Stimulated activated CD8-positive, alpha-beta memory T cell treated with anti-CD3 and anti-CD28 coated beads, Interleukin-7, amount 100 ng/mL, for 24 hours (primary cell): ENCODE results near the gene C2orf76.

ENCODE experiments used
- DNase-seq: peaks from one replicate; pipeline ENCODE4 v3.0.0-alpha.2; 2020; ENCODE audit warnings: low read depth

Gene C2orf76

DNA sequence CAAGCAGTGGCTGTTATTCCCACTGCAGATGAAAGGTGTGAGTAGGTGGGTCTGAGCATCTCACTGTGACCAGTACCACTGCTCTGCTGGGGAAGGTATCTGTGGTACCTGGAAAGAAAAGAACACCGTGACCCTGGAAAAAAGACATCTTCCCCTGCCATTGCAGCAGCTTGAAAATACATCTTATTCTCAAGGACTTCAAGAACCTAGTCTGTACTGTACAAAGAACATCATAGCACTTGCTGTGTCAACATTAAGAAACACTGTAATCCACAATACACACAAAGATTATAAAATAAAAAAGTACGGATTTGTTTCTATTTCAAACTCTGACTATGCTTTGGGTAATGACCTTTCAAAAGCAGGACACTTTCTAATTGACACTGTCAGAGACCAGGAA lies 28.9 kb downstream of the C2orf76 start:
- DNase-seq: no peak

GRCh38 chr2:119333833-119334232 lies 32.8 kb downstream of the C2orf76 start:
- DNase-seq: no peak

DNA sequence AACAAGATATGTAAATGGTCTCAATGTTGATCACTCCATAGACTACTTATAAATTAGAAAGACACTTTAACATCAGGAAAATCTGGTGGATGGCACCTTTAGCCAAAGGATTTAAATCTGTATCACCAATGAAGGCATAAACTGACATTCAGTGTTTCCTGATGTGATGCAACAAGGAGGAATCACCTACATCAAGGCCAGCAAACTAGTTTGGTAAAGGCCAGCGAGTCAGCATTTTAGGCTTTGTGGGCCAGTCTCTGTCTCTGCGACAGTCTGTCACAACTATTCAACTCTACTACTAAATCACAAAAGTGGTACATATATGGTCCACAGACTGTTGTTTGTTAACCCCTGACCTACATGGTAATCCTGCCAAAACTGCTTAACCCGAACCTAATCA lies 33.3 kb downstream of the C2orf76 start:
- no peak for DNase-seq

GRCh38 chr2:119332953-119333352 lies 33.7 kb downstream of the C2orf76 start:
- no peak for DNase-seq

GRCh38 chr2:119327431-119327830 lies 39.2 kb downstream of the C2orf76 start:
- no peak for DNase-seq

- DNase-seq: no peak
Measured at GRCh38 chr2:119326938-119327337, 39.7 kb downstream of the C2orf76 start.

GRCh38 chr2:119324685-119325270 lies 41.9 kb downstream of the C2orf76 start:
- DNase-seq: no peak

GRCh38 chr2:119323459-119323858 lies 43.2 kb downstream of the C2orf76 start:
- no peak for DNase-seq

DNA sequence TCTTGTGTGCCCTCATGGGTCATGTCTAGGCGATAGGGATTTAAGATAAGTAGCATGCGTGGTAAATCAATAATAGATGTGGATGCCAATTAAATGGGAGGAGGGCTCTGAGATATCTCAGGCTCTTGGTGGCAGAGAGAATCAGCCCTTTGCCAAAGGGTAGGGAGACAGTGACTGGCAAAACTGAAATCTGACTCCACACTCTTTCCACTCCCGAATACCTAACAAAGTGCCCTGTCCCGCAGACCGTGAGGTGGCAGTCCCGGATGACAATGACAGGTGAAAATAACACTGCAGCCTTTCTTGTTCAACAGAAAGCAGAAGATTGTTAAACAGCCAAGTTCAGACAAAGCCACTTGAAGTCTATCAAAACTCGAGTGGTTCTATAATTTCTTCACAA lies 47.0 kb downstream of the C2orf76 start:
- DNase-seq: no peak

DNA sequence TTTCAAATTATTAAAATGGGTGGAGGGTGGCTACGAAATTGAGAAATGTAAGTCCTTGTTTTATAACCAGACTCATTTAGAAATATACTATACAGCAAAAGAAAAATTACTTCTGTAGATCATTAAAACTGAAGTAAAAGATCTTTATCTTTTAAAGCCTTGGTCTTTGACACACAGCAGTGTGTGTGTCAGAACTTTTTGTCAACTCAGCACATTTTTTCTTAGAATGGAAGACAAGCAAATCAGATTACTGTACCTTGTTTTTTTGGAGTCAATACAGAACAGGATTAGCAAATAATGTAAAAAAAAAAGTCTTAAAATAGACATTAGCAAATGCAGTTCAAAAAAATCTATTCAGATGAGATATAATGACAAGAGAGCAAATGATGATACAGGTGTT lies 49.1 kb downstream of the C2orf76 start:
- no peak for DNase-seq

DNA sequence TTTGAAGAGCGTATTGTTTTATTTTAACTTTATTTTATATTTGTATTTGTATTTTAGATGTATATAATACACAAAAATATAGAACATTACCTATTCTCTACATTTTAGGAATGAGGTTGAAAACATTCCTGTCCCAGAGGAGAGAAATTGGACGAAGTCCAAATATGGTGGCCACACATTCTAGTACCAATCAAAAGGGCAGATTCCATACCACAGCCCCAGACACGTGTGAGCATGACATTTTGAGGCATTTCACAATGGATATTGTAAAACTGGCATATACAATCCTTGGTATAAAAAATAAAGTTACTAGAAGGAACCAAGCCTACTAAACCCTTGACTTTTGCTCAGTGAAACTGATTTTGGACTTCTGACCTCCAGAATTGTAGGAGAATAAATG lies 50.6 kb downstream of the C2orf76 start:
- DNase-seq: no peak

DNA sequence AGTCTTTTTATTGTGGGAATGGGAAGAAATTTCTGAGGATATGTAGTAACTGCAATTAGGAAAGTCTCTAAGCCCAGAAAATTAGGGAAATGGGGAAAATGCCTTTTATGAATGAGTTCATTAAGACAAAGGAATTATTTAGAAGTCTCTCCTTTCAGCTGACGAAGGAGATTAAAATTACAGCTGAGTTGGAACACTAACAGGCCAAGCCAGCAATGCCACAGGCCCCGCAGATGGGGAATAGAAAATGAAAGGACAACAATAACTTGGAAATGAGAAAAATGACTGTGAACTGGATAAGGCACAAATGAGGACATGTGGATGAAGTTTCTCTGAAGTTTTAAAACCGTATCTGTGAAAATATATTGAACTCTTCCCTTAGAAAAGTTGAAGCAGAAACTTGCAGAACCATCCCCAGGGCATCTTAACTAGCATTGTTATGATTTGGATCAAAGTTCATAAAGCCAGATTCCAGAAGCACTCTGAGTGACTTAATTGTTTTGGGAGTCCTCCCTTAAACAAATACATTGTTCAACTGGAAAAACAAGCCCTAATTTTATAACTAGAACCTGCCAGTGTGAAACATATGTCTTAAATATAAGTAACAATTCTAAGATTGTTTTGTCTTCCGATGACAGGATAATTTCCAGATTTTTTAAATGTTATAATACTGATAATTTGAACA lies 51.3 kb downstream of the C2orf76 start:
- DNase-seq: no peak

DNA sequence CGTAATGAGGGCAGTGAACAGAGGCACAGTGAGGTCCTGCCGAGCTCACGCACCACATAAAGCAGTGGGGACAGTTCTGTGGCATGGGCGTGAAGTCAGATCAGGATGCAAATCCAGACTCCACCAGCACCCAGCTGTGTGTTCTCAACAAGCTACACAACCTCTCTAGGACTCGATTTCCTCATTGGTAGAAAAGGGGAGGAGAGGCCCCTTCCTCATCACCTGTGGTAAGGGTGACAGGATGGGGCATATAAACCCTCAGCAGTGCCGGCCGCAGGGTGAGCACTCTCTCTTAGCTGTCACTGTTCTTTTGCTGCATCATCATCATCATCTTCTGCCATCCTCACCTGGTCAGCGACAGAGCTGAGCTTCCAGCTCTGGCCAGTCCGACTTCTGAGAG lies 54.8 kb downstream of the C2orf76 start:
- no peak for DNase-seq

DNA sequence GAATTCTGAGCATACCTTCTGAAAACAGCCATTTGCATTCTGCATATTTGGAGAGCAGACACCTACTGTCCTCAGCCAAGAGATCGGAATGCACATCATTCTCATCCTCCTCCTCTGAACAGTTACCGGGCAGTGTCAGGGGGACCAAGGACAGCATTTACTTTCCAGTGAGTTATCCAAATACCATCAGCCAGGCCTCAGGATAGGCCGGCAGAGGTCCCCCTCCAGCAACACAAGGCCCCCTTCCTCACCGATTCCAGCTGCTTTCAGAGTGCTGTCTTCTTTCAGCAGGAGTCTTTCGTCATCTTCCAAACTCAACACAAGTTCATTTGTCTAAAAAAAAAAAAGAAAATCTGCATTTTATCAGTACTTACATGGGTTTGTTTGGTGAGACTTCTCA lies 55.3 kb downstream of the C2orf76 start:
- no peak for DNase-seq

DNA sequence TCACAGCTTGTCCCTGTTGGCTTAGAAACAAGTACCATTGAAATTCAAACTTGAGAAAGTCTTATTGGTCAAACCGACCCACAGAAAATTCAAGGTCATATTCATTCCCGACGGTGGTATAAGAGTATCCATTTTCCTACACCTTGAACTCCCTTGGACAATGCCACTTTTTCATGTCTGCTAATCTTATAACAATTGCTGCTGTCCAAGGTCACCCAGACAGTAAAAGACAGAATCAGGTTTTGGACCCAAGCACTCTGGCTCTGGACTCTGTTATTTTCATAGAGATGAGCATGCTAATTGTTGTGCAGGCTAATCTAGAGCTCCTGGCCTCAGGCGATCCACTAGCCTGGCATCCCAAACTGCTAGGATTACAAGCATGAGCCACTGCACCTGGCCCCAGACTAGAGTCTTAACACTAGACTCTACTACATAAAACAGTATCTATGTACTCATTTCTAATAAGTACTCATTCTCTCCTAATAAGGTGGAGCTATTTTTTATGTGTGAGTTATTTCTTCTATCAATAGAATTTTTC lies 57.8 kb downstream of the C2orf76 start:
- DNase-seq: no peak

DNA sequence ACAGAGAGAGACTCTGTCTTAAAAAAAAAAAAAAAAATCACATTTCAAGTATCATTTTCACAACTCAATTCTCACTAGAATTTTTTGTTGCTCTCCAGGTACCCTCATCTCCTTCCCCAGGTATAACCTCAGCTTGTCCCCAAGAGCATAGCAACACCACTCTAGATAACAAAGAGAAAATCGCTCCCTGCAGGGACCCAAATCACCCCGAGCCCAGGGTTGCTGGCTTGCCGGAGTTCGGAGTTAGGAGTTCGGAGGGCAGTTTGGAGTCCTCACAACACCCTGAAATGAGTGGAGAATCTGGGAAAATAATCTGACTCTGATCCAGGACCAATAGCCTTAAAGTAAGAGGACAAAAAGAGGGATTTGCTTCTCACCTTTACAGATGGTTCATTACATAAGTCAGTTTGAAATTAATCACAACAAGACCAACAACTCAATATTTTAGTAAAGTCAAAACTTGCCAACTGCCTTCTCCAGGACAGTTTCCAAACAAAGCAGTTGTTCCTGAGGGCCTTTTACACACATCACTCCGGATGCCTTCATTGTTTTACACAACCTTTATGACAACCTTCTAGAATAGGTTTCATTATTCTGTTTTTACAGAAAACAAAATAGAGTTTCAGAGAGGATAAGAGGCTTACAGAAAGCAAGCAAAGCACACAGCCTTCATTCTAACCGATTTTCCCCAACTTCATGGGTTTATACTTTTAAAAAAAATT lies 59.1 kb downstream of the C2orf76 start:
- DNase-seq: no peak

DNA sequence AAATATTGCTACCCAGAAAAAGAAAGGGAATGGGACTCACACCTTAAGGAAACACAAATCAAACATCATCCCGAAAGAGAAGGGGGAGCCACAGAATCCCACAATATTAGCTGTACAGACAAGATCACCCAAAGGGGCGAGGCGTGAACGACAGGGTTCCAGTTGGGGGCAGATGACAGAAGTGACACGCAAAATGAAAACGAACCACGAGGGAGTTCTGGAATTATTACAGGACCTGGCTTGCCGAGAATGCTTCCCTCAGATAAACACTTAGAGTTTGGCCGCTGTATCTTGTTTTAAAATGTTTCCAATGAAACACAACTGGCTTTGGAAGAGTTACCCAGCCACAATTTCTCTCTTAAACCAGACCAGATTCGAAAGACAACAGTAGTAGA lies 60.4 kb downstream of the C2orf76 start:
- no peak for DNase-seq

DNA sequence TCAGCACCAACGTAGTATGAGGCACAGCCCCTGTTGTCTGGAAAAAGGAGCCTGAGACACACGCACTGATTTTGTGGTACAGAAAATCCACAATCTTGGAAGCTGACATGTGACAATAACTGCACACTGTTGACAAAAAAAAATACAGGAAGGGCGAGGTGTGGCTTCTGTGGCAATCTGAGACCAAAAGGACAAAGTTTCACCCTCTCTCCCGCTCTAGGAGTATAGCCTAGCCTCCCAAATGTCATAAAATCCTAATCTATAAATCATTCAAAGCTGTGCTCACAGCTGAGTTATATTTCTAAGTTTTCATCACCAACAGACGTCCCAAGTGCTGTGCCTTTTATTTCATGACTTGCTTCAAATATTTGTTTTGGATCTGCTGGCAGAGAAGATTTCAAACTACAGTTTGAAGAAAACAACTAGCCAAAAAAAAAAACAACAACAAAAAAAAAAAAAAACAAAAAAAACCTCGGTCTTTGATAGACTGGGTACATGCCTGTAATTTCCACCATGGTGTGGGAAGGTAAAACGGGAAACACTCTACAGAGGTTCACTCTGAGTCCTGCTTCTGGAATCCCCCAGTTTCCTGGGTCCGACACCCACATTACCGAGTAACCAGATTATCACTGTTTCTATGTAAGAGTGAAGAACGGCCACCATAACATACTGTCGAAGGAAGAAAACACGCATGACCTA lies 61.0 kb downstream of the C2orf76 start:
- no peak for DNase-seq

- DNase-seq: no peak
Measured at GRCh38 chr2:119304847-119305246, 61.8 kb downstream of the C2orf76 start.

GRCh38 chr2:119301413-119301812 lies 65.2 kb downstream of the C2orf76 start:
- no peak for DNase-seq

- DNase-seq: no peak
Measured at GRCh38 chr2:119295688-119296375, 70.8 kb downstream of the C2orf76 start.

DNA sequence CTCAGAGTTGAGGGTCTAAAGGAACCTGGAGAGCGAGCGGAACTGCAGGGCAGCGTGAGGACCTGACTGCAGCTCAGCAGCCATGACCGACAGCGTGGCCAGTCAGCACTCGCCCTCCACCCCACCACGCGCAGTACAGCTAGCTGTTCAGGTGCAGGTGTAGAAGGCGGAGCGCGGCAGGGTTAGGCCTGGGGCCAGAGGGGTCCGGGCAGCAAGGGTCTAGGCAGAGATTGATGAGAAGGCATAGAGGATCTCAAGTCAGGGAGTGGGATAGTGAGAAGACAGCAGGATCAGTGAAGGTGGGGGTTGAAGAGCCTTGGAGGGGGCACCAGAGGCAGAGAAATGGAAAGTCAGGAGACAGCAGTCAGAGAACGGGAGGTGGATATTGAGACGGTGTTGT lies 72.0 kb downstream of the C2orf76 start:
- no peak for DNase-seq
